A549 (cell line): ENCODE data around the gene COQ8B. TPM values are rescaled to one million over a fixed set of nuclear protein-coding genes. Genes with fewer than 3 reads are reported as not detected.
A peak's percentile ranks its signal among the peaks of the same experiment; 100 is the strongest.

ENCODE experiments used
- ATAC-seq, 2 experiments: fragments of 200-7000 bp in 1 of 2; fragments of >200 bp in 1 of 2; cut with Nextera tagmentation in 1 of 2; cut with Tn5 transposase in 1 of 2; 3 replicates each; pipeline versions ENCODE4 v1.8.0 to v1.9.1; 2018 to 2020; ENCODE audit warnings: mild to moderate bottlenecking in 1 of 2, moderate library complexity in 1 of 2
- CTCF ChIA-PET: fragments of 300-600 bp; sonication (Branson Sonifier 250); formaldehyde crosslinking; extraction: SDS; loops from one replicate; lab custom pipeline; 2021; ENCODE audit warnings: antibody characterized with exemption, inconsistent platforms; lab: Yijun Ruan, JAX
- POLR2A ChIA-PET: fragments of 350-600 bp; formaldehyde crosslinking; extraction: SDS; loops from one replicate; lab custom pipeline; 2021; ENCODE audit warnings: antibody characterized with exemption, inconsistent platforms; lab: Yijun Ruan, JAX
- DNase-seq, 2 experiments: peaks; one replicate each; pipeline versions ENCODE4 v3.0.0 to v3.0.0-alpha.2; 2011 to 2016; ENCODE audit warnings: low read depth in 1 of 2, low spot score in 1 of 2
- FAIRE-seq: peaks from 2 replicates; lab custom pipeline; 2011; peaks lifted over from hg19 to GRCh38; lab: Jason Lieb, UNC
- H3K27ac ChIP-seq, 2 experiments: fragments of >200 bp; sonication (Bioruptor Twin); formaldehyde crosslinking; 3 replicates each; pipeline ENCODE4 v1.5.1; 2016 to 2017
- H3K4me1 ChIP-seq: fragments of >200 bp; sonication (Bioruptor Twin); formaldehyde crosslinking; 3 replicates; pipeline ENCODE4 v1.6.1; 2016
- H3K4me2 ChIP-seq: fragments of >200 bp; sonication (Bioruptor Twin); formaldehyde crosslinking; 3 replicates; pipeline ENCODE4 v1.6.1; 2016
- H3K4me3 ChIP-seq: fragments of >200 bp; sonication (Bioruptor Twin); formaldehyde crosslinking; 3 replicates; pipeline ENCODE4 v1.5.1; 2016
- H3K9me3 ChIP-seq: fragments of >200 bp; sonication (Bioruptor Twin); formaldehyde crosslinking; 3 replicates; pipeline ENCODE4 v1.6.1; 2016
- ATOH8 ChIP-seq: fragments of 250-450 bp; sonication (Bioruptor Pico); IDR thresholded peaks from 2 replicates; pipeline ENCODE4 v1.5.0; 2020; ENCODE audit warnings: low read depth, mild to moderate bottlenecking, moderate library complexity
- CBX2 ChIP-seq: fragments of 200-600 bp; sonication (generic); IDR thresholded peaks from 2 replicates; pipeline ENCODE4 v1.6.1; 2016; ENCODE audit warnings: low read depth, mild to moderate bottlenecking, borderline replicate concordance
- CEBPB ChIP-seq, 2 experiments: fragments of >200 bp in 1 of 2; sonication (Bioruptor Twin) in 1 of 2; formaldehyde crosslinking in 1 of 2; IDR thresholded peaks; 2 replicates each; pipeline ENCODE4 v1.6.1; 2012 to 2016
- CTCF ChIP-seq: fragments of >200 bp; sonication (Bioruptor Twin); formaldehyde crosslinking; IDR thresholded peaks from 3 replicates; pipeline ENCODE4 v1.5.1; 2016
- E2F6 ChIP-seq: IDR thresholded peaks from 2 replicates; pipeline ENCODE4 v1.6.1; 2012; ENCODE audit warnings: low read depth, borderline replicate concordance
- HDAC2 ChIP-seq: fragments of 200-600 bp; sonication (generic); IDR thresholded peaks from 2 replicates; pipeline ENCODE4 v1.6.1; 2016
- HEYL ChIP-seq: fragments of 250-450 bp; sonication (Bioruptor Pico); IDR thresholded peaks from 2 replicates; pipeline ENCODE4 v1.8.0; 2021; ENCODE audit warnings: mild to moderate bottlenecking, moderate library complexity
- JUN ChIP-seq, 2 experiments: fragments of >200 bp; sonication (Bioruptor Twin); formaldehyde crosslinking; IDR thresholded peaks; 2 replicates in 1 of 2; 3 replicates in 1 of 2; pipeline ENCODE4 v1.6.1; 2016 to 2017
- JUNB ChIP-seq: fragments of >200 bp; sonication (Bioruptor Twin); formaldehyde crosslinking; IDR thresholded peaks from 2 replicates; pipeline ENCODE4 v1.6.1; 2016
- MAX ChIP-seq: IDR thresholded peaks from 2 replicates; pipeline ENCODE4 v1.6.1; 2012
- POLR2A ChIP-seq: IDR thresholded peaks from 2 replicates; pipeline ENCODE4 v1.6.1; 2012; ENCODE audit warnings: mild to moderate bottlenecking, low read length
- RAD21 ChIP-seq, 2 experiments: fragments of >200 bp in 1 of 2; sonication (Bioruptor Twin) in 1 of 2; formaldehyde crosslinking in 1 of 2; IDR thresholded peaks in 1 of 2; conservative IDR thresholded peaks in 1 of 2; 2 replicates in 1 of 2; 3 replicates in 1 of 2; pipeline ENCODE4 v1.6.1; 2012 to 2018; ENCODE audit warnings: inconsistent platforms in 1 of 2
- RFX5 ChIP-seq: fragments of 450-650 bp; IDR thresholded peaks from 2 replicates; pipeline ENCODE4 v1.7.1; 2014; ENCODE audit warnings: antibody characterized with exemption, mild to moderate bottlenecking, moderate library complexity
- USF2 ChIP-seq: fragments of 450-650 bp; IDR thresholded peaks from 2 replicates; pipeline ENCODE4 v1.6.1; 2014; ENCODE audit warnings: antibody characterized with exemption
- ZFP36 ChIP-seq: fragments of 450-650 bp; IDR thresholded peaks from 2 replicates; pipeline ENCODE4 v1.6.1; 2014; ENCODE audit warnings: borderline replicate concordance; ENCODE audit not compliant: partially characterized antibody
- WGBS: methylation state at CpG from one replicate; pipeline ENCODE4 v1.1.6; 2017; ENCODE audit errors: missing lambda C conversion rate; 5-methylcytosine and 5-hydroxymethylcytosine counted together
- polyA plus RNA-seq, 4 experiments: library from polyadenylated mRNA; depleted of rRNA in 3 of 4; stranded (reverse); fragments of >200 nt; fragmentation: RNase III in 1 of 4; extraction: RNeasy Plus Mini Kit Qiagen cat#74134 plus additional on column Dnase treatment in 1 of 4; gene quantifications; 2 replicates in 3 of 4; 3 replicates in 1 of 4; pipeline ENCODE4 v1.2.3, GENCODE V29; 2011 to 2017

Gene COQ8B
- polyA plus RNA-seq, 2 of the 4 experiments (the other 2 are of a cell fraction), result 47.2 to 63.6 TPM

GRCh38 chr19:40737102-40737644, 20.5 kb upstream of the COQ8B start:
- TF ChIP-seq USF2, result 0 out of 2 replicates have a peak, but pooled peaks have one; percentile 14
- no peak for TF ChIP-seq ATOH8 (CRISPR knock-in tag)
- TF ChIP-seq MAX, result no peak
- no peak for TF ChIP-seq CEBPB (IDR thresholded peaks at IDR 0.05)
- no peak for TF ChIP-seq HDAC2
- no peak for TF ChIP-seq CBX2
- FAIRE-seq, result no peak
- Histone ChIP-seq H3K4me1 (no peaks in the 10 kb centered on the region), H3K4me3 (no peak overlapping the region), H3K27ac (no peak overlapping the region), H3K4me2 (no peak overlapping the region), H3K9me3 (no peaks in the 10 kb centered on the region)
- CTCF ChIA-PET, result interaction anchor here (1.0 to 17.9 kb wide), 5 partner anchors 6 to 74 kb away, joined by 3 to 199 read pairs (median 4); partner anchors contain the start of genes ACTMAP, RAB4B and SNRPA
- DNase-seq, result no peak
- 93% methylated on average over 9 of the region's 9 CpGs for WGBS
- no peak for ATAC-seq
- POLR2A ChIA-PET, result interaction anchor here (1.2 kb wide), 1 partner anchor 13 kb away, joined by 3 read pairs; the partner anchor contains the start of gene ACTMAP

- DNase-seq (no peak), FAIRE-seq (no peak), ATAC-seq (no peak)
- TF ChIP-seq RAD21 (conservative IDR thresholded peaks at IDR 0.05 in 1 of 2, IDR thresholded peaks at IDR 0.05 in 1 of 2), result no peak
- no peak for TF ChIP-seq E2F6
- TF ChIP-seq CTCF, result no peak
- Histone ChIP-seq H3K4me1 (no peaks in the 10 kb centered on the region), H3K9me3 (no peaks in the 10 kb centered on the region), H3K27ac (no peak overlapping the region), H3K4me2 (no peak overlapping the region), H3K4me3 (no peak overlapping the region)
- CTCF ChIA-PET, result interaction anchor here (1.0 to 17.9 kb wide), 5 partner anchors 7 to 74 kb away, joined by 3 to 199 read pairs (median 4); partner anchors contain the start of genes ACTMAP and SNRPA
- 87% methylated on average over 9 of the region's 9 CpGs for whole genome bisulfite sequencing
- POLR2A ChIA-PET, result interaction anchor here (1.2 kb wide), 1 partner anchor 14 kb away, joined by 3 read pairs; the partner anchor contains the start of gene ACTMAP
These were observed 20.0 kb upstream of the COQ8B start for GRCh38 chr19:40736661-40737060.

GRCh38 chr19:40735013-40735771, 18.5 kb upstream of the COQ8B start:
- DNase-seq, result peak in 1 of 2 experiments; percentile 57
- no peaks in the 10 kb centered on the region for H3K4me1 ChIP-seq
- H3K4me2 ChIP-seq, result no peak overlapping the region
- TF ChIP-seq RFX5 (no peak), HEYL (CRISPR knock-in tag) (no peak), JUN (IDR thresholded peaks at IDR 0.05) (no peak), JUNB (no peak), POLR2A (no peak), ZFP36 (peak; percentile 84)
- no peak for FAIRE-seq
- POLR2A ChIA-PET, result no interaction called here
- 84% methylated on average over 11 of the region's 11 CpGs for WGBS
- CTCF ChIA-PET, result interaction anchor here (1.1 to 17.9 kb wide), 10 partner anchors 6 to 73 kb away, joined by 3 to 199 read pairs (median 6); partner anchors contain the start of genes ACTMAP and SNRPA
- ATAC-seq, result no peak
- no peak overlapping the region for H3K4me3 ChIP-seq
- no peaks in the 10 kb centered on the region for H3K9me3 ChIP-seq
- no peak overlapping the region for H3K27ac ChIP-seq
